T47D (cell line): ENCODE measurements around the gene P4HA1.
"Not testable (repeated sequence)": the region's sequence is repeated elsewhere in the genome, so short reads cannot be mapped to it uniquely, and the experiment has no call there.

Experiments used
- DNase-seq, 2 experiments: peaks; one replicate each; pipeline versions ENCODE4 v3.0.0 to v3.0.0-alpha.2; 2011 to 2012; ENCODE audit warnings: low read depth in 1 of 2, low spot score in 1 of 2
- JUND ChIP-seq: IDR thresholded peaks from 2 replicates; pipeline ENCODE4 v1.6.1; 2012; ENCODE audit warnings: low read depth
- in situ Hi-C: cut with HindIII; loops from 2 replicates; pipeline ENCODE4 v1.10.0; 2016; ENCODE audit warnings: low sequenced_read_pairs, low pct_unique_long_range_greater_than_20kb

P4HA1 gene

DNA sequence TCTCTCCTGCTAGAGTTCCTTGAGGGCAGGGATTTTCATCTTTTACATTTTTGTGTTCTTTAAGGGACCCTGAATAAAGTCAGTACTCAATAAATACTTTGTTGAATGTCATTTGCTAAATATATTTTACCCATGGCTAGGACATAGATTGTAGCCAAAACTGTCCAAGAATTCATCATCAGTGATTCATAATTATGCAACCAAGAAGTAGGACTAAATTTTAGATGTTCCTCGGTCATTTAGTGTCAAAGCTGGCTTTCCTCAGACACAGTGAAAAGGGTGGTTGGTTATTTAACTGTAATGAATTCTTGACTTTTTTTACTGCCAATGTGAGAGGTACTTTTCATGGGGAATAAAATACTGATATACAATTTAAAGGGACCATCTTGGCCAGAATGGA is 16.9 kb upstream of the P4HA1 start:
- in situ Hi-C loops = no loop called here
- DNase-seq = no peak
- no peak for TF ChIP-seq JUND

DNA sequence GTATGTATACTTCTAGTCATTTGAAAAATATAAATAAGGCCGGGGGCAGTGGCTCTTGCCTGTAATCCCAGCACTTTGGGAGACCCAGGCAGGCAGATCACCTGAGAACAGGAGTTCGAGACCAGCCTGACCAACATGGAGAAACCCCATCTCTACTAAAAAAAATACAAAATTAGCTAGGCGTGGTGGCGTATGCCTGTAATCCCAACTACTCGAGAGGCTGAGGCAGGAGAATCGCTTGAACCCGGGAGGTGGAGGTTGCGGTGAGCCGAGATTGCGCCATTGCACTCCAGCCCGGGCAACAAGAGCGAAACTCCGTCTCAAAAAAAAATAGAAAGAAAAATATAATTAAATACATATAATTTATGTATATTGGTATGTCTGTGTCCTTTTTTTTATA is 15.4 kb upstream of the P4HA1 start:
- DNase-seq, in situ Hi-C loops: not testable (repeated sequence)

DNA sequence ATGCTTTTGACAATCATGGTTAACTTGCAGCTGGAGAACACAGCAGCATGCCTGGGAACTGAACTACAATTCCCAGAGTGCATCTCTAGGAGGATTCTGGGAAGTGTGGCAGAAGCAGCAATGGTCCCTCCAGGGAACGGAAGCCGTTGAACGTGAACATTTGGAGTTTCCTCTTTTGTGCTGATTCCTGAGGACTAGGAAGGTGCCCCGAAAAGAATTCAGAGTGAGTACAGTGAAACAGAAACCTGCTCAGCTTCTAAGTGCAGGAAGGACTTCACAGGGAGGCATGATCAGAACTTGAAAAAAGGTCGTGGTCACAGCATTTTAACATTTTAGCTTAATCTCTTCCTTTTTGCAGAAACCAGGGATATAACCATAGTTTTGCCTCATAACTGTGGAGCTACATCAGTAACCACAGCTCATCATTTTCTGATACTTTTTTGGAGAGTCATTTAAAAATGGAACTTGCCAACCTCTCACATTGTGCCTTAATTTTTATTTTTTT is 13.7 kb upstream of the P4HA1 start, which contains the start of gene NUDT13:
TSS of gene NUDT13 (plus strand) at position 111 of the 505 bp plus-strand sequence. CDS start 3,911 bp downstream, outside the sequence.
- peak; percentile 39 to 82 for DNase-seq
- in situ Hi-C loops = no loop called here
- no peak for TF ChIP-seq JUND

DNA sequence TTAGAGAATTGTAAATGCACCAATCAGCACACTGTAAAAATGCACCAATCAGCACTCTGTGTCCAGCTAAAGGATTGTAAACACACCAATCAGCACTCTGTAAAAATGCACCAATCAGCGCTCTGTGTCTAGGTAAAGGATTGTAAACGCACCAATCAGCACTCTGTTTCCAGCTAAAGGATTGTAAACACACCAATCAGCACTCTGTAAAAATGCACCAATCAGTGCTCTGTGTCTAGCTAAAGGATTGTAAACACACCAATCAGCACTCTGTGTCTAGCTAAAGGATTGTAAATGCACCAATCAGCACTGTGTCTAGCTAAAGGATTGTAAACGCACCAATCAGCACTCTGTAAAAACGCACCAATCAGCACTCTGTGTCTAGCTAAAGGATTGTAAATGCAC is 12.6 kb upstream of the P4HA1 start:
- in situ Hi-C loops, DNase-seq: not testable (repeated sequence)

DNA sequence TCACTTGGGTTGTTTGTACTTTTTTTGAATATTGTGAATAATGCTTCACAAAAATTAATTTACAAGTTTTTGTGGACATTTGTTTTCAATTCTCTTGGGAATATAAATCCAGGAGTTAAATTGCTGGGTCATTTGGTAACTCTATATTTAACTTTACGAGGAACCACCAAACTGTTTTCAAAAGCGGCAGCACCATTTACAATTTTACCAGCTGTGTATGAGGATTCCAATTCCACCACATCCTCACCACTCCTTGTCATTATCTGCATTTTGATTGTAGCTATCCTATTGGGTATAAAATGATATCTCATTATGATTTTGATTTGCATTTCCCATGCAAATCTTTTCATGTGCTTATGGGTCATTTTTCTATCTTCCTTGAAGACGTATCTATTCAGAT is 9.6 kb upstream of the P4HA1 start:
- in situ Hi-C loops = no loop called here
- no peak for DNase-seq
- no peak for TF ChIP-seq JUND

DNA sequence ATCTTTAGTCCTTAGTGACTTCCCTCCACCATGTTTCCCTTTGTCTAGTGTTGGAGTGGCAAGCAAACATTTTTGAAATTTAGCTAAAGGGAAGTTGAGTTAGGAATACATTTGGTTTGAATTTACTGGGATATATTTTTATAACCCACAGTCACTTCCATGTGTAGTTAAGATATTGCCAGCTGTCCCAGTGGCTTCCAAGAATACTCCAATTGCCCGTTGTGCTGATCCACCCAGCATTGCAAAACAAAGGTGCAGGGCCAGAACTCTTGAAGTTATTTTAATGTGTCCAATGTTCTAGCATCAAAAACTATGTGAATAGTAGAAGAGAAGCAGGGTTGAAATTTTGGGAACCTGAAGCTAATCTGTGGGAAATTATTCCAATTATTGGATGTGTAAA is 2.5 kb upstream of the P4HA1 start:
- in situ Hi-C loops = no loop called here
- no peak for TF ChIP-seq JUND
- DNase-seq = no peak

DNA sequence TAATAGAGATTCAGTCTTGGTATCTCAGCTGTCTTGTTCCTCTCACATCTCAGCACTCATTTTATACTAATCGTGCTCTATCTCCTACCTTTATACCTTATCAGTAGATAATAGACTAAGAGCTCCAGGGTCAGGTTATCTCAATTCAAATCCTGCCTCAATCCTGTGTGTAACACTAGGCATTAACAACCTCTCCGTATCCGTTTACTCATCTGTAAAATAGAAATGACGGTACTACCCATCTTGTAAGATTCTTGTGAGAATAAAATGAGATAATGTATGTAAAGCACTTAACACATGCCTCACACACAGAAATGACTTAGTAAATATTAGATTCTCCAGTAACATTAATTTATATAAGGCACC is 622 bp upstream of the P4HA1 start:
- no peak for DNase-seq

DNA sequence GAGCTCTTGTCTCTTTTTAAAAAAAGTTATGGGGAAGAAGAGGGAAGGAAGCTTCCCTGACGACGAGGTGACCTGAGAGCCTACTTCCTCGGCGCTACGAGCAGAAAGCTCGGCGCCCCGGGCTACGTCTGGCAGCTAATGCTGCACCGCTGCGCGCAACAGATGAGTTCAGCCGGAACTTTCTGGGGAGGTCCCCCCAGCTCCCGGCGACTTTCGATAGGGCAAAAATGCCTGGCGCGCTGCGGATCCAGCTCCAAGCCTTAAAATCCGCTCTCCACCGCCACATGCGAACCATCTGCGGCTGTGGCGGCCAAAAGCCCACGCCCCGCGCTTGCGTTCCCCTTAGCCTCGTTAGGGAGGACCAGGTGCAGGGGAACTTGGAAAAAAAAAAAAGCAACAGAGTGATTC is 621 bp downstream of the P4HA1 start:
- in situ Hi-C loops = no loop called here
- DNase-seq = peak in 1 of 2 experiments; percentile 68
- no peak for TF ChIP-seq JUND

More for the DNA sequence above, 622 bp upstream of the P4HA1 start:
- in situ Hi-C loops = no loop called here
- no peak for TF ChIP-seq JUND

DNA sequence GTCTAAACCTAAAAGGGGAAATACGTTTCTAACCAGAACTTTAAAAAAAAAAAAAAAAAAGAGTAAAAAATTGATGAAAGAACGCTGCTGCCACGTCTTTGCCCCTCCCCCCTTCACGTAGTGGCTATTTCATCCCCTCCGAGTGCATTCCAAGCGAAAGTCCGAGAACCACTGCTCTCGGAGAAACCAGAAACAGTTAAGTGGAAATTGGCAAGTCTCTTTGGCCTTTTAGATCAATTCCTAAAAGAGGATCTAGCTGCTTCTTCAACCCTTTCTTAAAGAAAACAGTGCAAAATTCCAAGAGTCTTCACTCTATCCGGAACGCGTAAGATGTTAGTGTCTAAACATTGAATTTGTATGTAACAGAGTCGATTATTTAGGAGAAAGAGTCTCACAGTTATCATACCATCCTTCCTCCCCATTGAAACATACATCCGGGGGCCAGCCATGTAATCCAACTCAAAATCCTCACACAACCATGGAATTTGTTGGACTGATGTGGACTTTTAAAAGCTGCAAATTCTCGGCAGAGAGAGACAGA is 1.1 kb downstream of the P4HA1 start:
- peak in 1 of 2 experiments; percentile 52 for DNase-seq
- in situ Hi-C loops = no loop called here
- no peak for TF ChIP-seq JUND

DNA sequence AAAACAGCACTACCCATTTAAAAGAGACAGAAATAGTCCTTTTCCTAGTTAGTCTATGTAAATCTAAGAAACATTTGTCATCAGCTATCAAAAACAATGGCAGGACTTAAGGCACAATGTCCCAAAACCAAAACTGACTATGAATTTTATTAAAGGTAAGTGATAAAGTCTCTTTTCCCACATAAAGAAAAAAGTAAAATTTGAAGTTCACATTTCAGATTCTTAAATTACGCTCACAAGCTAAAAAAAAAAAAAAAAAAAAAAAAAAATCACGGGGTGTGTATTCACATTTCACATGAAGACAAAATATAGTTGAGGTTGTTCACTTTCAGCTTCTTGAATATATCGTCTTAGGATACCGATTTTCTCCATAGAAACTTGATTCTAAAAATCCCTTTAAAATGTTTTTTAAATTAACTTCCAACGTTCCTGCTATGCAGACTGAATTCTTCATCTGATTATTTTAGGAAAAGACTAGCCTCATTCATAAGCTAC is 1.6 kb downstream of the P4HA1 start:
- no peak for DNase-seq
- in situ Hi-C loops = no loop called here
- TF ChIP-seq JUND = no peak

DNA sequence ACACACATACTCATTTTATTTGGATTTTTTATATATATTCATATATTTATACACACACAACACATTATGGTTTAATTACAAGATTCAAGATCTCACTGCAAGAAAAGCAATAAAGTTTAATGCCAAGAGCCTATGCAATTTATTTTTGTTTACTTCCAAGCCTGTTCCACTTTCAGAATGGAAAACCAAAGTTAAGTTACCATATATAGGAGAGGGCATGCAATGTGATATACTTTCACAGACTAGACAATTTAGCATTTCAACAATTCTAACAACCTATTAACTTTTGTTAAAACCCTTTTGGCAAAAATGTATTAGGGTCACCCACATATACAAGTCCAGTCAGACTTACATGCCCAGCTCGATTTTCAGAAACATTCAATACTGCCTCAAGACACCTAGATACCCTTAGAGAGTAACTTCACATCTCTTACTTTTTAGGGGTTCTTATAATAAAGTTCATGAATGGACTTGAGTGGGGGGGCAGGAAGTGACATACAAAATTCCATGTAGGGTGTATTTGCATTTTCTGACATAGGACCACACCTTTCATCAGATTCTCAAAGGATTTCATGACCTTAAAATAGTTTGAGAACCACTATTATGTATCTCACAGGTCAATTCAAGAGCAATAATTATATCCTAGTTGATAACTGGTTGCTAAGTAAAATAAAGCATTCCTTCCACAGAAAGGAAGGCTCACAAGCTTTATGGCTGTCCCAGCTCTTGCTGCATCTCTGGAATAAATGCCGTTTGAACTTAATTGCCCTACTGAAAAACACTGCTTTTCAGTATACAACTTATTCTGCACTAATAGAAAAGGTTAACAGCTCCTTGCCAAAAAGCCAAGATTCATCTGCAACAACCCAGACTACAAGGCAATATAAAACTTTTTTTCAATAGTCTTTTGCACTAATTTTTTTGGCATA is 2.5 kb downstream of the P4HA1 start:
- DNase-seq = no peak
- no peak for TF ChIP-seq JUND
- in situ Hi-C loops = no loop called here

DNA sequence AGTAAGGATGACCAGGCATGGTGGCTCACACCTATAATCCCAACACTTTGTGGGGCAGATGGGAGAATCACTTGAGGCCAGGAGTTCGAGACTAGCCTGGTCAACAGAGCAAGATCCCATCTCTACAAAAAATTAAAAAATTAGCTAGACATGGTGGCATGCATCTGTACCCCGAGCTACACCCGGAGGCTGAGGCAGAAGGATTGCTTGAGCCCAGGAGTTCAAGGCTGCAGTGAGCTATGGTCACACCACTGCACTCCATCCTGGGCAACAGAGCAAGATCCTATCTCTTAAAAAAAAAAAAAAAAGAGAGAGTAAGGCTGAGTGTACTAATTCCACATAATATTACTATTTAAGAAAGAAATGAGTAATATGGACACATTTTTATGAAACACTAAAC is 3.8 kb downstream of the P4HA1 start:
- no peak for TF ChIP-seq JUND
- no peak for DNase-seq
- in situ Hi-C loops = no loop called here

DNA sequence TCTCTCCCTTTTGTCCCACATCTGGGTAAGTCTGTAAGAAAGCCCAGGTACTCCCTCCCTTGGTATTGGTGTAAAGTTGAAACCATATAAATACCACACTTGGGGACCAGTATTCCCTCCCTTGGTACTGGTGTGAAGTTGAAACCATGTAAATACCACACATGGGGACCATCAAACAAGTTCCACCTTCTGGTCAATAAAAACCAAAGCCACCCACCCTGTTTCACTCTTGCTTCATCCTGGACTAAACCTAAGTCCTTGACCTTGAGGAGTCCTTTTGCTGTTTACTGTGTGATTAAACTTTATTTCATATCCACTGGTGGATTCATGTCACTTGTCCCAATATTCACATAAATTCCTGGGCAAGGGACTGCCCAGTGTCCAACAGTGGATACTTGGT is 8.4 kb downstream of the P4HA1 start:
- in situ Hi-C loops = no loop called here
- TF ChIP-seq JUND = no peak
- DNase-seq = no peak
